ENCODE results near the gene DENND10. TPM values are rescaled to one million over a fixed set of nuclear protein-coding genes. Genes with fewer than 3 reads are reported as not detected.
A peak's percentile ranks its signal among the peaks of the same experiment; 100 is the strongest.
"Not testable (repeated sequence)": the region's sequence is repeated elsewhere in the genome, so short reads cannot be mapped to it uniquely, and the experiment has no call there.

Gene DENND10, protein sequence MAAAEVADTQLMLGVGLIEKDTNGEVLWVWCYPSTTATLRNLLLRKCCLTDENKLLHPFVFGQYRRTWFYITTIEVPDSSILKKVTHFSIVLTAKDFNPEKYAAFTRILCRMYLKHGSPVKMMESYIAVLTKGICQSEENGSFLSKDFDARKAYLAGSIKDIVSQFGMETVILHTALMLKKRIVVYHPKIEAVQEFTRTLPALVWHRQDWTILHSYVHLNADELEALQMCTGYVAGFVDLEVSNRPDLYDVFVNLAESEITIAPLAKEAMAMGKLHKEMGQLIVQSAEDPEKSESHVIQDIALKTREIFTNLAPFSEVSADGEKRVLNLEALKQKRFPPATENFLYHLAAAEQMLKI
- total RNA-seq, result 35.0 TPM

DNA sequence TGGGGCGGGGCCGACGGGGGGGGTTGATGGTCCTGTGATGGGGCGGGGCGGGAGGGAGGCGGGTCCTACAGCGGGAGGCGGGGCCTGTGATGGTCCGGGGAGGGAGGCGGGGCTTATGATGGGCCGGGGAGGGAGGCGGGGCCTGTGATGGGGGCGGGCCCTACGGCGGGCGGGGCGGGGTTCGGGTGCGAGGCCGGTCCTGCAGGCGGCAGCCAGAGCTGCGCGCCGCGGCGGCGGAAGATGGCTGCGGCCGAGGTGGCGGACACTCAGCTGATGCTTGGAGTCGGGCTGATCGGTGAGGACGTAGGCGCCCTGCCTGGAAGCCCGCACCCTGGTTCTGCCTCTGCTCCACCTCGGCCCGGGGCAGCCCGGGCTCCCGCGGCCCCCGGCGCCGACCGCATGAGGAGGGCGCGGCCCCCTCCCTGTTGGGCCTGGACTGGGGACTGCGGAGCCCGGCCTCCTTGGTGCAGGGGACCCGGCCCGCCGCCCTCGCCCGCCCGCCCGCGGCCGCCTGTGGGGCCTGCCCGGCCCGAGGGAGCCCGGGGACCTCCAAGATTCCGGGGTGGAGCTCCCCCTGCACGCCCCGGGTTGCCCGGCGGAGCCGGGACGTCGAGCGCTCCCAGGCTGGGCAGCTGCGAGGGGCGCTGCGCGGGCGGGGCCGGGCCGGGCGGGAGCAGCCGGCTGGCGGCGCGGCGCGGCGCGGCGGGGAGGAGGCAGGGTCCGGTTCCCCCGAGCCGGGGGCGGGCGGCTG, at the start of gene DENND10:
Gene DENND10 (plus strand): TSS at position 211 of the 751 bp plus-strand sequence. CDS start 30 bp downstream, at position 241.
- DNase-seq, result peak; percentile 76

DNA sequence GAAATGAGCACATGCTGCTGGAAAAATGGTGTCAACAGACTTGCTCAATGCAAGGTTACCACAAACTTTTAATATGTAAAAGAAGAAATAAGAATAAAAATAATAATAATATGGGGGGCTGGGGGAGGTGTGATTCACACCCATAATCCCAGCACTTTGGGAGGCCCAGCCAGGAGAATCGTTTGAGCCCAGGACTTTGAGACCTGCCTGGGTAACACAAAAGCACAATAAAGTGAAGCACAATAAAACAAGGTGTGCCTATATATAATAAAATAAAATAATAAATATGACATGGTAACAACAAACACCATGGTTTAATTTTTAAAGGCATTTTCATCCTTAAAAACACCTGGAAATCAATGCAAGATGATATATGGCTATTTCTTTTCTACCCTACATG, 48.4 kb upstream of the DENND10 start:
- DNase-seq, result no peak

DNA sequence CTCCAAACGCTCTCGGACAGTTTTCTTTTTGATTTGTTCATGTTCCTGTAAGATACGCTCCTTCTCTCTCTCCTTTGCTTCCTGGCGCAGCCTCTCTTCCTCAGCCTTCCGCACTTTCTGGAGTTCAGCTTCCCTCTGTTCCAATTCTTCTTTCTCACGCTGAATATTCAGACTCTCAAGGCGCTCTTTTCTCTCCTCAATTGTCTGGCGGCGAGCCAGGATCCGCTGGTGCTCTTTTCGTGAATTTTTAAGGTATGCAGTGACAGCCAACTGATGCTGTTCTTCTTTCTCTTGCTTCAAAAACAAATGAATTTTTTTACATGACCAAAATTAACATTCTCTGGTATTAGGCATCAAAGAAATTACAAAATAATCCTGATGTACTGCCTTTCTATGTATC, 45.9 kb upstream of the DENND10 start:
- no peak for DNase-seq

DNA sequence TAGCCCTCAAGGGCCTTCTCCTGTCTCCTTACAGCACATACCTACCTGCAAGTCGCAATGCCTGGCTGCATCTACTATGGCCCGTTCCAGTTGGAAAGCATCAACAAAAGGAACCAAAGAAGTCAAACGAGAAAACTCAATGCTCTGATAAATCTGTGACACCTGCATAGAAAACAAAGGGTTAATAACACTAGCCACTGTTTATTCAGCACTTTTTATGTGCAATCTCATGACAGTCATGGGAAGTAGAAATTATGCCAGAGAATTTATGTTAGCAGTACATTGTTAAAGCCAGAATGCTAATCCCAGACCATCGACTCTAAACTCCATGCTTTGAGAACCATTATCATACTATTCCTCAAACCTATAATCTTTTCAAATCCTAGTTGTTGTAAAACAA, 44.4 kb upstream of the DENND10 start:
- DNase-seq, result no peak

DNA sequence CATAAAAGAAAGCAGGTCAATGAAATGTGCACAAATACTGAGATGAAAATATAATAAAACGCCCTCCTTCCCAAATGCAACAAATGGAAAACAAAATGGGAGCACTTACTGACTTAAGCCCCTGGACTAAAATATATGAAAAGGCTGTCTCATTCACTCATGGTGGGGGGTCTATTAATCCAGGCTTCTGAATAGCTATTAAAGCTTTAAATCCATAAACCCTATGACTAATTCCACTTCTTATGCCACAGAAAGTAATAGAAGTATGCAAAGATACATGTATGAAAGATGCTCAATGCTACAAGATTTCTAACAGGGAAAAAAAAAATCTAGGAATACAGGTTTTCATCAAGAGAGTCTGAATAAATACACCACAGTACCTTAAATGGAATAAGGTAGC, 43.8 kb upstream of the DENND10 start:
- DNase-seq, result no peak

DNA sequence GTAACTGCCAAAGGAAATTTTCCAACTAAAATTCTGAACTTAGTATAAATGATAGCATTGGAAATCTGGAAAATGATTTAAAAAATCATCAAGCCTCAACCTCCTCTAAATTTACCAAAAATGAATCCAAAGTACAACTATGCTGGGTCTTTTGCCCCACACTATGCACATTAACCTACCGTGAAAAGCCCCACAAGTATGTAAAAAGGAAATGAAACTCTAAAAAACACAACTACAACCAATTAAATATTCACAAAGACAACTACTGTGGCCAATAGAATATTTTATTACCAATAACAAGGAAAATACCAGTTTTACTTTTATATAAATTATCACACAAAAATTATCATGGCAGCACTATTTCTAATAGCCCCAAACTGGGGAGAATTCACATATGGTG, 42.6 kb upstream of the DENND10 start:
- DNase-seq, result no peak

DNA sequence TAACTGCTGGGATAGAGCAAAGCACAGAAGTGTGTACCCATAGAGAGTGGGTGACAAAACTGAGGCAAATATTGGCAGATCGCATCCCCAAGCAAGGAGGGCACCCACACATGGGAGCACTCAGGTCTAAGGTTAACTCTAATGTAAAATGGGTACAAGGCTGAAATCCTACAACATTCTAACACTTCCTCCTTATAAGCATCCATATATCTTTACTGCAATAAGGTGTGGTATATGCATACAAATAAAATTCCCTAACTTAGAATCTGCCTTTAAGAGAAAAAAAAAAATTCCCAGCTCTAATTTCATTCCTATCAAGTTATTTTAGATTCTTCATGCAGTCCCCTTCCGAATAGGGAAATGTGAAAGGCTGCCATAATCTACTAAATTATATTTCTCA, 42.0 kb upstream of the DENND10 start:
- DNase-seq, result no peak

DNA sequence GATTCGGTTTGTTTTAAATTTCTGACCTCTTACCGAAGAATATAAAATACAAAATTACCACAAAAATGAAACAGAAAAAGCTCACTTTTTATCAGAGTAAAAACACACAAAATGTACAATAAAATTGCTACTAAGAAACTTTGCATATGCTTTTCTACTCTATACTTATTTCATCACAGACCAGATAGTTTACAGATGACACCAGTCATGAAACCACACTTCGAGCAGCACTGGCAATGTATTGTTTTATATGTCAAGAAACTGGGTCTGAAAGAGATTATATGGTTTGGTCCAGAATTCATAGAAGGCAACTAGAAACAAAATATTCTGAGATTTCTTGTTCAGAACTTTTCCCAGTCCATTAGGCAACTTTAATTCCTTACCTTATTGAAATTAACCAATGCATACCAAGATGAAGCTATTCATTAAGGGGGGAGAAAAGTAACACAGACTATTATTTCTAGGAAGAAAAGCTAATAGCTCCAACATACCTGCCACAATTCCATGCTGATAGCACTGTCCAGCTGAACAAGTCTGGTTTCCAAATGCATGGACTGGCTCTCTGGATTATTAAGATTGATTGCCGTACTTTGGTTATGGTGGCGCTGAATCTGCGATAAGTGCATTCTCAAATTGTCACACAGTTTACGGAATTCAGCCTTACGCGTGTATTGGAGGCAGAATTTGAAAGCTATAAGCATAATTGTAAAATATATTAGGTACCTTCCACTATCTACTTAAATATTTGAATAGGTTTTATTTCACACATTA, 33.3 kb upstream of the DENND10 start:
- no peak for DNase-seq

DNA sequence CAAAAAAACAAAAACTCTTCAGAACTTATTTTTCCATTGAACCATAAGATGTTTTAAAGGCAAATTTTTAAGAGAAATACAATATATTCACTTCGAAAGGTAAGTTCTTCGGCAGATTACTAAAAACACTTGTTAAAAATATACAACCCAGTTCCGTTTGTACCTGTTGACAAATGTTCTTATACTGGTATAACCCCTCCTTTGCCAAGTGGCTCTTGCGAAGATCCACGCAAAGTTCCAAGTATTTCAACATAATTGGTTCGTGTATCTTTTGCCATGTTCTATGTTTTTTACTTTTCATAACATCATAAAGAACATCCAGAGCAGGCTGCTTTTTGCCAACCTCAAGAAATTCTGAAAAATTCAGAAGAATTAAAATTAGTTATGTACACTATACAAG, 30.3 kb upstream of the DENND10 start:
- no peak for DNase-seq

DNA sequence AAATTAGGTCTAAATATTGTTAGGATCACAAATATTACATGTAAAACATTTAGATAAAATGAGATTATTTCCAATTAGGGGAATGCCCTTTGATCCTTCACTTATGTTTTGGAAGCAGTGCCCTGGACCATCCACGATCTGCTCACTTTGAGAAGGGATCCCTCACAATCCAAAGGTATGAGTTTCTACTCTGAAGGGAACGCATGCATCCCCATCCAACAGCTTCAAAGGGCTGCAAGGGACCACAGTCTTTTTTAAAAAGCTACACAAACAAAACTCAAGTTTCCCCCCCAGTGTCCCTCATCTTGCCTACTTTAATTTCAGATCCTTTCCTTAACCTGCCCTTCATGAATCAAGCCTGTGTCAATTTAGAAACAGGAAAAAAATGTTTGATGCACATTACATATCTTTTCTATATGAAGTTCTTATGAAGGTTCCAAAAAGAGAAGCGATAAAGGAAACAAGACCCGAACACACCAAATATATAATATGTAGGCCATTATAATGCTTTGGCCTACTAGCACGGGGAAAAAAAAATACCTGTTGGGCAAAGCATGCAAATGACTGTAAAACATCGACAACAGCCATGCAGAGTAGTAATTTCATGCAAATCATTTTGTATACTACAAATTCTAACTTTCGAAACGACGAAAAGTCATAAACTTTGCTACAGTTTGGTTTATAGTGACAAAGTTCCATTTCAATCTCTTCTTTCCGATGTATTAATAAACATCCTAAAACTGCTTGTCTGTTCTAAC, 25.3 kb upstream of the DENND10 start:
- no peak for DNase-seq

DNA sequence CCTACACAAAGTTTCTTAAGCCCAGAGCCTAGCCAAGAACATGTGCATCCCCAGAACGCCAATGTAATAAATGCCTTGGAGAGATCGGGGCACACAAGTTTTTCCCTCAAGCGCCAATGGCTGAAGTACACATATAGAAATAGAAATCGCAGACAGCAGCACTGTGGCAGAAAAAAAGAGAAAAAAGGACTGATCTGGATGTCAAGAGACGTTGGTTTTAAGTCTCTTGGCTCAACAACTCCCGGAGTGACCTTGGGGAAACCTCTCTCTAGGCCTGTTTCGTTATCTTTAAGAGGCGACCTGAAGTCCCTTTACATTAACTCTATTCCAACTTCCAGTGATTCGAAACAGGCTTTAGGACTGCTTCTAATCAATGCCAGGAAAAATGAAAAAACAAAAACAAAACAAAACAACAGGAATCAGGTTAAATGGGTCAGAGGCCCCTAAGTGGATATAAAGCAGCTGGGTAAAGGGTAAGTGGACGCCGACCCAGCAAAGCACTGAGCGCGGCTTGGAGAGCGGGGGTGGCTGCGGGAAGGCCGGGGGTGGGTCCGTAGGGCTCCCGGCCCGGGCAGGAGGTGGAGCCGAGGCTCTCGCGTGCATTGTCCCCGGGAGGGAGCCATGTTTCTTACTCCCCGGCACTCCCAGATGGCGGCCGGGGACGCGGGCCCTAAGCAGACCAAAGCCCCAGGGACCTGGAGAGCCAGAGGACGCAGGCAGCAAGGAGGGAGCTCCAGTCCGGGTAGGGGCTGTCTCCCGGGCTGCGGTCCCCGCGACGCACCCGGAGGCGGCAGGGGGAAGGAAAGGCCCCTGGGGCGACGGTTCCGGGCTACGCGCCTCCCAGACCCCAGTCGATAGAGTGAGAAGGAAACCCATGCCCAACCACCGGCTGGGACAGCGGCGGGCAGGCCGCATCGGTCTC, 24.1 kb upstream of the DENND10 start:
- DNase-seq, result peak; percentile 49

DNA sequence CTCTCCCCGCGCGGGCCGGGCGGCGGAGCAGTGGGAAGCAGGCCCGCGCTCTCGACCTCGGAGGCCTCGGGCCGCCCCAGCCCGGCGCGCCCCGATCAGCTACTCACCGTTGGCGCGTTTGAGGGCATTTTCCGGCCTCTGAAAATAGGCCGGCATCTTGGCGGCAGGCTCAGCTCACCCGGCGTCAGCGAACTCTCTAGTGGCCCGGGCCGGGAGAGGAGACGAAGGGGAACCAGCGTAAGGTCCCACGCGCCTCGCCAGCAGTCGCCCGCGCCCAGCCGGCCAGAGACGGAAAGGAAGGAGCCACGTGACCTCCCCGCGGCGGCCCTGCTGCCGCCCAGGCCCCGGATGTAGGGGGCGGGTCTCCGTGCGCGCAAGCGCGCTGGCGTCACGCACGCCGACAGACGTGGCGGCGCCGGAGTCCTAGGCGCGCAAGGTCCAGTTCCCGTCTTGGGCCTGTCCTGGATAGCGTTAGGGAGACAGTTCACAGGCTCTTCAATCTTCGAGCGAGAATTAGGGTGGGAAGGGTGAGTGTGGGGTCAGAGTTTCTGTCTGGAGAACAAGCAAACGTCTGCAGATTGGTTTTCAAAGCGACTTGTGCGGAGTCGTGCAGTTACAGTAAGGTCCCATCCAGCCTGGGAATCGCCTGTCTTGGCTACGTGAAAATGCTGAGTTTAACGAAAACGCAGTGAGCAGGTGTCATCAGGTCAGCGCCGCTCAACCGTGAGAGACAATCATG, 23.2 kb upstream of the DENND10 start, which contains the start of gene EIF3A:
Gene EIF3A (minus strand): TSS at position 297 of the 739 bp plus-strand sequence. CDS start 141 bp downstream, at position 156.
- peak; percentile 91 for DNase-seq

DNA sequence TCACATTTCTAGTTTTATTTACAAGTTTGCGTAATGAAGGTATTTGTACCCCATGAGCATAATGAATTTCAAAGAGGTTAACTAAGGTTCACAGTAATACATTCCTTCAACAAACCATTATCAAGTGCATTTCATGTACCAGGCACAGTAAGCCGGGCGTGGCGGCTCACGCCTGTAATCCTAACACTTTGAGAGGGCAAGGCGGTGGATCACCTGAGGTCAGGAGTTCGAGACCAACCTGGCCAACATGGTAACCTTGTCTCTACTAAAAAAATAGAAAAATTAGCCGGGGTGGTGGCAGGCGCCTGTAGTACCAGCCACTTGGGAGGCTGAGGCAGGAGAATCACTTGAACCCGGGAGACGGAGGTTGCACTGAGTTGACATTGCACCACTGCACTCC, 19.0 kb upstream of the DENND10 start:
- no peak for DNase-seq

DNA sequence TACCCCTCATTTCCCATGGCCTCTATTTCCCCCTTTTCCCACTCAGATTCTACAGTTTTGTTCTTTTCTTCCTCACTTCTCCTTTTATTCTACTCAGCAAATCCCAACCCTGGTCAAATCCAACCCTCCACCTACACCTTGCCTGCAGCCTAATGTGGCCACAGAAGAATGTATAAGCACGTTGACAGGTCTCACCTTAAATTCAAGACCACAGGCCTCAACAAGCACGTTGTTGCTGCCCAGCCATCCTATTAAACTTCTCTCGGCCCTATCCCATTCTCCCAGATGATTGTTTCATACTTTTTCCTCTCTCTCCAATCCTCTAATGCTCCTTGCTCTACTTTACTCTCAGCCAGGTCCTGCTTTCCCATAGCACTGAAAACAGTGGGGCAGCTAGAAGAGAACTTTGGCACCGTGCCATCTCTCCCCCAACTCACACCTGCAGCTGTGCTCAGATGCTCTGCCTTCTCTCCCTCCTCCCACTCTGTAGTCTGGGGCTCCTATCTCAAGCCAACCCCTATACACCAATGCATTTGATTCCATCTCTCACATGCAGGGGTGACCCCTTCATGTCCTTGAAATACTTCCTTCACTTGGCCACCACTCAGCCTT, 16.5 kb upstream of the DENND10 start:
- no peak for DNase-seq

DNA sequence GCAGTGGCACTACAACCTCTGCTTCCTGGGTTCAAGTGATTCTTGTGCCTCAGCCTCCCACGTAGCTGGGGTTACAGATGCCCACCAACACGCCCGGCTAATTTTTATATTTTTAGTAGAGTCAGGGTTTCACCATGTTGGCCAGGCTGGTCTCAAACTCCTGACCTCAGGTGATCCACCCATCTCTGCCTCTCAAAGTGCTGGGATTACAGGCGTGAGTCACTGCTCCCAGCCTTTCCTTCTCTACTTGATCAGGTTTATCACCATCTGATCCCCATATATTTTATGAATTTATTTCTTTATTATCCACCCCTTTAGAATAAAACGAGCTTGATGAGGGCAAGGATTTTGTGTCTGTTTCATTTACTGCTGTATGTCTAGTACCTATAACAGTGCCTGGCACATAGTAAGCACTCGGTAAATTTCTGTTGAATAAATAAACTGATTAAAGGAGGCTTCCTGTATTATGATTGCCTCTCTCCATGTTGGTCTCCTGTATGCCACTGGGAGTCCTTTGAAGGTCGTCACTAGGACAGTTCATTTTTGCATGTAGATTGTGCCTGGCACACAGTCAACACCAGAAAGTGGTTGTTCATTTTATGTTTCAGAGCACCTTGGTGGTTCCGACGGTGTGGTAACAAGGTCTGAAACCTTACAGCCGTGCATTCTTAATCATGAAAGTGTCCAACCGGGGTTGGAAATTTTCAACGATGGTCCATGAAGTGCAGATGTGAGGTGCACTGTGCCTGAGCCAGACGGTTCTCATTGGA, 13.7 kb upstream of the DENND10 start:
- no peak for DNase-seq

DNA sequence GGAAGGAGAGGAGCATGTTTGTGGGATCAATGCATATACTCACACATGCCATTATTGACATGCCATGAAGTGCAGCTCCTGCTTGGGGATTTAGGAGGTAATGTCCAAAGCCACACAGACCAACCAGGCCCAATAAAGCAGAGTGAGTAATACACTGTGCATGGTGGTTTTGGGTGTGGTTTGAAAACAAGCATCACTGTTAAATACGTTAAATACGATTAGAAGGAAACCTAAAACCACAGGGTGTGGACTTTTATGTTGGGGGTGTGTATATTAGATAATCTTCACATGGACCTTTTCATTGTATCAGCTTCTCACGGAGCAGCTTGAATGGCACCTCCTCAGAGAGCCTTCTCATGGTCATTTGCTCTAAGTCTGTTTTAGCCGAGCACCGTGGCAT, 12.9 kb upstream of the DENND10 start:
- DNase-seq, result no peak

DNA sequence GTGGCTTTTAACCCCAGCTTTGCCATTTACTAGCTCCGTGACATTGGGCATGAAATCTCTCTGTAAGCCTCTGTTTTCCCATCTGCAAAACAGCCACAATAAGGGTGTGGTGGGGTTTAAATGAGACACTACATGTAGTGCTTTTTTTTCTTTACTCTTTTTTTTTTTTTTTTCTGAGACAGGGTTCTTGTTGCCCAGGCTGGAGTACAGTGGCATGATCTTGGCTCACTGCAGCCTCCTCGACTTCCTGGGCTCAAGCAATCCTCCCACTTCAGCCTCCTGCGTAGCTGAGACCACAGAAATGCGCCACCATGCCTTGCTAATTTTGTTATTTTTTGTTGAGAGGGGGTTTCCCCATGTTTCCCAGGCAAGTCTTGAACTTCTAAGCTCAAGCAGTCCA, 8.3 kb upstream of the DENND10 start:
- no peak for DNase-seq

DNA sequence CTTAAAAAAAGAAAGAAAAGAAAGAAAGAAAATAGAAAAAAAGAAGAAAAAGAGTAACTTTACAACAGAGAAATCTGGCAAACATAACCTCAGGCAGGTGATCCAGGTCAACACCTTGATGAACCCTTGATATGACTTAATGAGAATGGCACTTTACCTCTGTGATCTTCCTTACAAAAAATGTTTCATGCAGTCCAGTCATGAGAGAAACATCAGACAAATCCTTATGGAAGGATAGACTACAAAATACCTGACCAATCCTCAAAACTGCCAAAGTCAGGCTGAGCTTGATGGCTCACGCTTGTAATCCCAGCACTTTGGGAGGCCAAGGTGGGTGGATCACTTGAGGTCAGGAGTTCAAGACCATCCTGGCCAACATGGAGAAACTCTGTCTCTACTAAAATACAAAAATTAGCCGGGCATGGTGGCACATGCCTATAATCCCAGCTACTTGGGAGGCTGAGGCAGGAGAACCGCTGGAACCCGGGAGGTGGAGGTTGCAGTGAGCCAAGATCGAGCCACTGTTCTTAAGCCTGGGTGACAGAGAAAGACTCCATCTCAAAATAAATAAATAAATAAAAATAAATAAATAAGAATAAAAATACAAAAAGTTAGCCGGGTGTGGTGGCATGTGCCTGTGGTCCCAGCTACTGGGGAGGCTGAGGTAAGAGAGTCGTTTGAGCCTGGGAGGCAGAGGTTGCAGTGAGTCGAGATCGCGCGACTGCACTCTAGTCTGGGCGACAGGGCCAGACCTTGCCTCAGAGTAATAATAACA, 7.1 kb upstream of the DENND10 start:
- DNase-seq, result not testable (repeated sequence)
